ENCODE data around the gene TPRG1. TPM values are rescaled to one million over a fixed set of nuclear protein-coding genes. Genes with fewer than 3 reads are reported as not detected.
A peak's percentile ranks its signal among the peaks of the same experiment; 100 is the strongest.

Gene TPRG1
- total and polyA plus RNA-seq, 2 experiments from 2014 or later = 0.43 TPM; not detected in 1

- Histone ChIP-seq H3K79me2 (no peaks in the 10 kb centered on the region), H3K9me3 (ENCODE audit: low read depth) (no peaks in the 10 kb centered on the region), H3K4me1 (ENCODE audit: insufficient read depth) (peaks cover 5% of the 10 kb centered on the region), H2AFZ (no peak overlapping the region), H3K27me3 (no peaks in the 10 kb centered on the region), H3K27ac (no peak overlapping the region), H3K4me2 (no peak overlapping the region), H3K36me3 (replicated peaks; ENCODE audit: insufficient read depth, low read depth) (no peaks in the 10 kb centered on the region), H4K20me1 (ENCODE audit: insufficient read depth, poor library complexity, severe bottlenecking) (no peaks in the 10 kb centered on the region), H3K9me2 (replicated peaks; ENCODE audit: insufficient read depth) (no peaks in the 10 kb centered on the region), H3K4me3 (no peak overlapping the region)
- DNase-seq (ENCODE audit: low spot score) = no peak
- 88% methylated on average over 3 of the region's 3 CpGs for WGBS (ENCODE audit: low lambda C conversion rate, missing lambda C conversion rate)
- TF ChIP-seq EZH2phosphoT487 (IDR thresholded peaks at IDR 0.05; ENCODE audit: low read depth, severe bottlenecking, unreplicated experiment) (no peak), CTCF (IDR thresholded peaks at IDR 0.05; ENCODE audit: poor library complexity) (no peak), EZH2 (IDR thresholded peaks at IDR 0.05; ENCODE audit: borderline replicate concordance) (no peak)
Measured at GRCh38 chr3:189349772-189350171, 178.0 kb downstream of the TPRG1 start.

GRCh38 chr3:189353318-189353965, 181.7 kb downstream of the TPRG1 start:
- H3K27me3 ChIP-seq = no peaks in the 10 kb centered on the region
- no peak overlapping the region for H3K4me3 ChIP-seq
- peaks cover 20% of the 10 kb centered on the region for H3K4me1 ChIP-seq (ENCODE audit: insufficient read depth)
- no peaks in the 10 kb centered on the region for H4K20me1 ChIP-seq (ENCODE audit: insufficient read depth, poor library complexity, severe bottlenecking)
- no peaks in the 10 kb centered on the region for H3K9me3 ChIP-seq (ENCODE audit: low read depth)
- no peaks in the 10 kb centered on the region for H3K36me3 ChIP-seq (replicated peaks; ENCODE audit: insufficient read depth, low read depth)
- H2AFZ ChIP-seq = no peak overlapping the region
- WGBS (ENCODE audit: low lambda C conversion rate, missing lambda C conversion rate) = 94% methylated on average over 5 of the region's 5 CpGs
- H3K9me2 ChIP-seq (replicated peaks; ENCODE audit: insufficient read depth) = no peaks in the 10 kb centered on the region
- DNase-seq (ENCODE audit: low spot score) = no peak
- H3K27ac ChIP-seq = peak overlapping the region; percentile 67
- H3K4me2 ChIP-seq = peak overlapping the region; percentile 36
- TF ChIP-seq CTCF (IDR thresholded peaks at IDR 0.05; ENCODE audit: poor library complexity) (no peak), EZH2phosphoT487 (IDR thresholded peaks at IDR 0.05; ENCODE audit: low read depth, severe bottlenecking, unreplicated experiment) (no peak), EZH2 (IDR thresholded peaks at IDR 0.05; ENCODE audit: borderline replicate concordance) (no peak)
- no peaks in the 10 kb centered on the region for H3K79me2 ChIP-seq

GRCh38 chr3:189353988-189354889, 182.5 kb downstream of the TPRG1 start:
- WGBS (ENCODE audit: low lambda C conversion rate, missing lambda C conversion rate) = 65% methylated on average over 6 of the region's 6 CpGs
- Histone ChIP-seq H3K9me3 (ENCODE audit: low read depth) (no peaks in the 10 kb centered on the region), H3K36me3 (replicated peaks; ENCODE audit: insufficient read depth, low read depth) (no peaks in the 10 kb centered on the region), H2AFZ (no peak overlapping the region), H3K4me3 (no peak overlapping the region), H3K27ac (peak overlapping the region; percentile 67), H3K27me3 (no peaks in the 10 kb centered on the region), H3K4me1 (ENCODE audit: insufficient read depth) (peaks cover 20% of the 10 kb centered on the region), H3K9me2 (replicated peaks; ENCODE audit: insufficient read depth) (no peaks in the 10 kb centered on the region), H4K20me1 (ENCODE audit: insufficient read depth, poor library complexity, severe bottlenecking) (no peaks in the 10 kb centered on the region), H3K79me2 (no peaks in the 10 kb centered on the region), H3K4me2 (peak overlapping the region; percentile 36)
- TF ChIP-seq EZH2 (IDR thresholded peaks at IDR 0.05; ENCODE audit: borderline replicate concordance) (no peak), CTCF (IDR thresholded peaks at IDR 0.05; ENCODE audit: poor library complexity) (no peak), EZH2phosphoT487 (IDR thresholded peaks at IDR 0.05; ENCODE audit: low read depth, severe bottlenecking, unreplicated experiment) (no peak)
- peak; percentile 29 for DNase-seq (ENCODE audit: low spot score)

Data from hepatocyte (in vitro differentiated cells).